Trophoblast cell (in vitro differentiated cells and primary cell): ENCODE data around the gene GALNTL6.
A peak's percentile ranks its signal among the peaks of the same experiment; 100 is the strongest.

Experiments used
- DNase-seq, 2 donors: peaks; one replicate each; pipeline ENCODE4 v3.0.0-alpha.2; 2016
- H2AFZ ChIP-seq: 2 replicates; pipeline ENCODE4 v1.6.1; 2013; ENCODE audit warnings: low read length, moderate library complexity, mild to moderate bottlenecking; ENCODE audit not compliant: insufficient read depth, poor library complexity
- H2AK5ac ChIP-seq: 2 replicates; pipeline ENCODE4 v1.6.1; 2013; ENCODE audit warnings: mild to moderate bottlenecking, low read length
- H2BK120ac ChIP-seq: 2 replicates; pipeline ENCODE4 v1.6.1; 2013; ENCODE audit warnings: low read length, mild to moderate bottlenecking, moderate library complexity; ENCODE audit not compliant: insufficient read depth, poor library complexity
- H2BK12ac ChIP-seq: 2 replicates; pipeline ENCODE4 v1.6.1; 2013; ENCODE audit warnings: mild to moderate bottlenecking, low read length, moderate library complexity
- H2BK5ac ChIP-seq: 2 replicates; pipeline ENCODE4 v1.6.1; 2013; ENCODE audit warnings: low read length, low read depth, moderate library complexity, mild to moderate bottlenecking; ENCODE audit not compliant: poor library complexity
- H3K14ac ChIP-seq: 2 replicates; pipeline ENCODE4 v1.6.1; 2013; ENCODE audit warnings: mild to moderate bottlenecking, low read length
- H3K18ac ChIP-seq: 2 replicates; pipeline ENCODE4 v1.6.1; 2013; ENCODE audit warnings: mild to moderate bottlenecking, low read length
- H3K23ac ChIP-seq: 2 replicates; pipeline ENCODE4 v1.6.1; 2013; ENCODE audit warnings: low read length
- H3K27ac ChIP-seq: 2 replicates; pipeline ENCODE4 v1.5.1; 2013; ENCODE audit warnings: low read depth, mild to moderate bottlenecking, inconsistent platforms, low read length, moderate library complexity
- H3K27me3 ChIP-seq: 2 replicates; pipeline ENCODE4 v1.6.1; 2013; ENCODE audit warnings: inconsistent platforms, mild to moderate bottlenecking, low read length, moderate library complexity; ENCODE audit not compliant: insufficient read depth
- H3K36me3 ChIP-seq, 2 experiments: 1 replicate in 1 of 2; 2 replicates in 1 of 2; pipeline ENCODE4 v1.6.1; 2013; ENCODE audit warnings: low read length in 2 of 2, mild to moderate bottlenecking in 2 of 2, moderate library complexity in 1 of 2; ENCODE audit not compliant: insufficient read depth in 2 of 2, control insufficient read depth in 1 of 2
- H3K4ac ChIP-seq: 2 replicates; pipeline ENCODE4 v1.6.1; 2013; ENCODE audit warnings: low read depth, mild to moderate bottlenecking, low read length, moderate library complexity
- H3K4me1 ChIP-seq, 2 experiments: 1 replicate in 1 of 2; 2 replicates in 1 of 2; pipeline ENCODE4 v1.6.1; 2013; ENCODE audit warnings: low read length in 2 of 2, mild to moderate bottlenecking in 2 of 2, moderate library complexity in 1 of 2; ENCODE audit not compliant: insufficient read depth in 2 of 2, control insufficient read depth in 1 of 2
- H3K4me2 ChIP-seq: 2 replicates; pipeline ENCODE4 v1.6.1; 2013; ENCODE audit warnings: inconsistent platforms, mild to moderate bottlenecking, low read length, moderate library complexity
- H3K4me3 ChIP-seq: 2 replicates; pipeline ENCODE4 v1.5.1; 2013; ENCODE audit warnings: mild to moderate bottlenecking, low read depth, low read length, inconsistent platforms
- H3K79me1 ChIP-seq: one replicate; pipeline ENCODE4 v1.6.1; 2013; ENCODE audit warnings: low read length
- H3K79me2 ChIP-seq: 2 replicates; pipeline ENCODE4 v1.6.1; 2013; ENCODE audit warnings: low read length, mild to moderate bottlenecking; ENCODE audit not compliant: control insufficient read depth, insufficient read depth, poor library complexity
- H3K9ac ChIP-seq: 2 replicates; pipeline ENCODE4 v1.6.1; 2013; ENCODE audit warnings: mild to moderate bottlenecking, low read length
- H3K9me3 ChIP-seq: 2 replicates; pipeline ENCODE4 v1.6.1; 2013; ENCODE audit warnings: low read depth, mild to moderate bottlenecking, control low read depth, inconsistent platforms, low read length; ENCODE audit not compliant: insufficient read depth
- H4K12ac ChIP-seq: 2 replicates; pipeline ENCODE4 v1.6.1; 2013; ENCODE audit warnings: low read depth, mild to moderate bottlenecking, low read length, moderate library complexity
- H4K8ac ChIP-seq: 2 replicates; pipeline ENCODE4 v1.6.1; 2013; ENCODE audit warnings: low read depth, mild to moderate bottlenecking, low read length, moderate library complexity
- H4K91ac ChIP-seq: one replicate; pipeline ENCODE4 v1.6.1; 2013; ENCODE audit warnings: low read depth, mild to moderate bottlenecking, low read length, moderate library complexity
- WGBS: extraction: QIAGEN DNeasy Blood & Tissue Kit; methylation state at CpG from one replicate; pipeline ENCODE4 v1.1.7; 2013; ENCODE audit warnings: missing lambda C conversion rate; ENCODE audit not compliant: insufficient read length, insufficient coverage; ENCODE audit errors: extremely low coverage; 5-methylcytosine and 5-hydroxymethylcytosine counted together

Gene GALNTL6

GRCh38 chr4:172865103-172865502, 1051.9 kb downstream of the GALNTL6 start:
- whole genome bisulfite sequencing, result no CpG with 5 or more reads among the region's 2 CpGs
- H4K91ac ChIP-seq, result no peak overlapping the region

GRCh38 chr4:172865531-172866127, 1052.4 kb downstream of the GALNTL6 start:
- no peak overlapping the region for H3K4me2 ChIP-seq
- no peak overlapping the region for H3K9ac ChIP-seq
- no peak overlapping the region for H3K14ac ChIP-seq
- no peak for DNase-seq
- no peak overlapping the region for H3K18ac ChIP-seq
- H3K36me3 ChIP-seq, result no peaks in the 10 kb centered on the region
- no peaks in the 10 kb centered on the region for H3K79me2 ChIP-seq
- no peak overlapping the region for H4K8ac ChIP-seq
- H3K4me3 ChIP-seq, result no peak overlapping the region
- no peak overlapping the region for H3K4ac ChIP-seq
- no peak overlapping the region for H2BK5ac ChIP-seq
- no CpG with 5 or more reads among the region's 4 CpGs for WGBS
- H3K27me3 ChIP-seq, result no peaks in the 10 kb centered on the region
- H2BK12ac ChIP-seq, result no peak overlapping the region
- no peaks in the 10 kb centered on the region for H3K79me1 ChIP-seq
- no peak overlapping the region for H2AFZ ChIP-seq
- no peaks in the 10 kb centered on the region for H3K4me1 ChIP-seq
- H3K27ac ChIP-seq, result no peak overlapping the region
- peaks cover 2% of the 10 kb centered on the region for H3K9me3 ChIP-seq
- H4K91ac ChIP-seq, result no peak overlapping the region
- H3K23ac ChIP-seq, result no peak overlapping the region
- no peak overlapping the region for H2BK120ac ChIP-seq
- no peak overlapping the region for H4K12ac ChIP-seq
- no peak overlapping the region for H2AK5ac ChIP-seq

More at GRCh38 chr4:172865103-172865502, 1051.9 kb downstream of the GALNTL6 start:
- H3K9me3 ChIP-seq, result peaks cover 2% of the 10 kb centered on the region
- H3K4me3 ChIP-seq, result no peak overlapping the region
- no peak overlapping the region for H2BK120ac ChIP-seq
- no peak overlapping the region for H3K14ac ChIP-seq
- no peaks in the 10 kb centered on the region for H3K27me3 ChIP-seq
- DNase-seq, result no peak
- H3K79me2 ChIP-seq, result no peaks in the 10 kb centered on the region
- H3K4ac ChIP-seq, result no peak overlapping the region
- no peak overlapping the region for H3K18ac ChIP-seq
- no peaks in the 10 kb centered on the region for H3K79me1 ChIP-seq
- no peak overlapping the region for H3K4me2 ChIP-seq
- no peaks in the 10 kb centered on the region for H3K36me3 ChIP-seq
- H2BK5ac ChIP-seq, result no peak overlapping the region
- H2BK12ac ChIP-seq, result no peak overlapping the region
- no peaks in the 10 kb centered on the region for H3K4me1 ChIP-seq
- no peak overlapping the region for H4K12ac ChIP-seq
- no peak overlapping the region for H2AFZ ChIP-seq
- H3K23ac ChIP-seq, result no peak overlapping the region
- H2AK5ac ChIP-seq, result no peak overlapping the region
- no peak overlapping the region for H3K27ac ChIP-seq
- H4K8ac ChIP-seq, result no peak overlapping the region
- no peak overlapping the region for H3K9ac ChIP-seq

- H3K36me3 ChIP-seq, result no peaks in the 10 kb centered on the region
- no peak for DNase-seq
Observed at GRCh38 chr4:172866421-172866820, 1053.2 kb downstream of the GALNTL6 start.

GRCh38 chr4:172867835-172868234, 1054.6 kb downstream of the GALNTL6 start:
- DNase-seq, result no peak
- no CpG with 5 or more reads among the region's 2 CpGs for whole genome bisulfite sequencing

More at GRCh38 chr4:172866421-172866820, 1053.2 kb downstream of the GALNTL6 start:
- H3K4me2 ChIP-seq, result no peak overlapping the region
- no peak overlapping the region for H3K23ac ChIP-seq
- H2AFZ ChIP-seq, result no peak overlapping the region
- H3K27me3 ChIP-seq, result no peaks in the 10 kb centered on the region
- no peak overlapping the region for H3K18ac ChIP-seq
- no peak overlapping the region for H2BK5ac ChIP-seq
- no CpG with 5 or more reads among the region's 4 CpGs for WGBS
- H3K4ac ChIP-seq, result no peak overlapping the region
- no peak overlapping the region for H3K4me3 ChIP-seq
- H4K91ac ChIP-seq, result no peak overlapping the region
- H2AK5ac ChIP-seq, result peak overlapping the region; percentile 51
- no peak overlapping the region for H4K12ac ChIP-seq
- H3K27ac ChIP-seq, result no peak overlapping the region
- H2BK12ac ChIP-seq, result no peak overlapping the region
- no peak overlapping the region for H3K9ac ChIP-seq
- no peaks in the 10 kb centered on the region for H3K79me2 ChIP-seq
- H2BK120ac ChIP-seq, result no peak overlapping the region
- peaks cover 2% of the 10 kb centered on the region for H3K9me3 ChIP-seq
- no peaks in the 10 kb centered on the region for H3K4me1 ChIP-seq
- no peaks in the 10 kb centered on the region for H3K79me1 ChIP-seq
- H3K14ac ChIP-seq, result no peak overlapping the region
- H4K8ac ChIP-seq, result no peak overlapping the region

More at GRCh38 chr4:172867835-172868234, 1054.6 kb downstream of the GALNTL6 start:
- Histone ChIP-seq H4K12ac (no peak overlapping the region), H3K4me2 (no peak overlapping the region), H3K36me3 (no peaks in the 10 kb centered on the region), H3K27ac (no peak overlapping the region), H4K8ac (no peak overlapping the region), H4K91ac (no peak overlapping the region), H2BK5ac (no peak overlapping the region), H3K23ac (no peak overlapping the region), H2BK120ac (no peak overlapping the region), H2AFZ (no peak overlapping the region), H2AK5ac (no peak overlapping the region), H3K79me2 (no peaks in the 10 kb centered on the region), H3K9me3 (peaks cover 2% of the 10 kb centered on the region), H3K4me3 (no peak overlapping the region), H3K4me1 (no peaks in the 10 kb centered on the region), H3K9ac (no peak overlapping the region), H3K18ac (no peak overlapping the region), H3K14ac (no peak overlapping the region), H2BK12ac (no peak overlapping the region), H3K4ac (no peak overlapping the region), H3K27me3 (no peaks in the 10 kb centered on the region), H3K79me1 (no peaks in the 10 kb centered on the region)
